C4-2B (cell line): Measurements from ENCODE around the gene RIPOR3.
"Not testable (repeated sequence)": the region's sequence is repeated elsewhere in the genome, so short reads cannot be mapped to it uniquely, and the experiment has no call there.

Experiments
- H3K27ac ChIP-seq: fragments of 450-650 bp; 2 replicates; pipeline ENCODE4 v1.5.1; 2017
- CTCF ChIP-seq: fragments of 450-650 bp; conservative IDR thresholded peaks from 2 replicates; pipeline ENCODE4 v1.5.1; 2017; ENCODE audit warnings: mild to moderate bottlenecking
- ZFX ChIP-seq: fragments of 450-650 bp; IDR thresholded peaks from 2 replicates; pipeline ENCODE4 v1.6.1; 2017

The RIPOR3 gene

GRCh38 chr20:50673466-50674137, 17.7 kb downstream of the RIPOR3 start:
- no peak for TF ChIP-seq ZFX
- no peak for TF ChIP-seq CTCF
- H3K27ac ChIP-seq = no peak overlapping the region

- no peak for TF ChIP-seq CTCF
- no peak for TF ChIP-seq ZFX
- no peak overlapping the region for H3K27ac ChIP-seq
Measured at GRCh38 chr20:50673146-50673465, 18.2 kb downstream of the RIPOR3 start.

- H3K27ac ChIP-seq = no peak overlapping the region
Measured at GRCh38 chr20:50672400-50673145, 18.8 kb downstream of the RIPOR3 start.

GRCh38 chr20:50671626-50672025, 19.7 kb downstream of the RIPOR3 start:
- H3K27ac ChIP-seq = no peak overlapping the region
- no peak for TF ChIP-seq ZFX
- no peak for TF ChIP-seq CTCF

More at GRCh38 chr20:50672400-50673145, 18.8 kb downstream of the RIPOR3 start:
- TF ChIP-seq ZFX (no peak), CTCF (no peak)

GRCh38 chr20:50671010-50671409, 20.3 kb downstream of the RIPOR3 start:
- not testable (repeated sequence) for H3K27ac ChIP-seq

- H3K27ac ChIP-seq = no peak overlapping the region
- TF ChIP-seq ZFX (no peak), CTCF (no peak)
Measured at GRCh38 chr20:50670126-50670862, 21.0 kb downstream of the RIPOR3 start.

GRCh38 chr20:50668798-50669197, 22.5 kb downstream of the RIPOR3 start:
- TF ChIP-seq CTCF (no peak), ZFX (no peak)
- H3K27ac ChIP-seq = no peak overlapping the region
